GM18907 (cell line): ENCODE data around the gene TNNC2.
"Not testable (repeated sequence)": the region's sequence is repeated elsewhere in the genome, so short reads cannot be mapped to it uniquely, and the experiment has no call there.

Source experiments
- ATAC-seq: cut with Tn5 transposase; IDR thresholded peaks from one replicate; pipeline ENCODE4 v1.9.1; 2021; ENCODE audit warnings: mild to moderate bottlenecking, moderate library complexity; ENCODE audit not compliant: unreplicated experiment

TNNC2 gene

GRCh38 chr20:45822857-45823256 is 4.3 kb downstream of the TNNC2 start:
- ATAC-seq = no peak

GRCh38 chr20:45821947-45822346 is 5.2 kb downstream of the TNNC2 start:
- ATAC-seq = no peak

- ATAC-seq = no peak
These were observed 7.6 kb downstream of the TNNC2 start for GRCh38 chr20:45819466-45819865.

- no peak for ATAC-seq
These were observed 8.9 kb downstream of the TNNC2 start for GRCh38 chr20:45818239-45818638.

GRCh38 chr20:45817376-45818194 is 9.5 kb downstream of the TNNC2 start:
- ATAC-seq = no peak

- no peak for ATAC-seq
These were observed 10.2 kb downstream of the TNNC2 start for GRCh38 chr20:45816951-45817350.

GRCh38 chr20:45814314-45814713 is 12.8 kb downstream of the TNNC2 start:
- ATAC-seq = no peak

GRCh38 chr20:45813489-45813888 is 13.6 kb downstream of the TNNC2 start:
- no peak for ATAC-seq

- ATAC-seq = peak; percentile 7
These were observed 14.1 kb downstream of the TNNC2 start for GRCh38 chr20:45813006-45813340.

GRCh38 chr20:45812157-45813005 is 14.7 kb downstream of the TNNC2 start, which contains the start of gene UBE2C:
TSS of gene UBE2C (plus strand) at chr20:45812644. CDS start at chr20:45812696, 52 bp downstream.
- peak; percentile 96 for ATAC-seq

- no peak for ATAC-seq
These were observed 16.7 kb downstream of the TNNC2 start for GRCh38 chr20:45810191-45810970.

- ATAC-seq = no peak
These were observed 25.3 kb downstream of the TNNC2 start for GRCh38 chr20:45801851-45802250.

- ATAC-seq = no peak
These were observed 28.0 kb downstream of the TNNC2 start for GRCh38 chr20:45798935-45799642.

- ATAC-seq = not testable (repeated sequence)
These were observed 29.2 kb downstream of the TNNC2 start for GRCh38 chr20:45797955-45798354.

- ATAC-seq = not testable (repeated sequence)
These were observed 29.6 kb downstream of the TNNC2 start for GRCh38 chr20:45797510-45797909.

- ATAC-seq = no peak
These were observed 30.6 kb downstream of the TNNC2 start for GRCh38 chr20:45796337-45797065.

GRCh38 chr20:45792317-45793118 is 34.6 kb downstream of the TNNC2 start:
- ATAC-seq = peak; percentile 12

- no peak for ATAC-seq
These were observed 38.8 kb downstream of the TNNC2 start for GRCh38 chr20:45788351-45788750.

GRCh38 chr20:45783656-45784294 is 43.3 kb downstream of the TNNC2 start:
- ATAC-seq = no peak
